CD4-positive, alpha-beta T cell (primary cell): ENCODE data around the gene FAM177B. TPM values are rescaled to one million over a fixed set of nuclear protein-coding genes. Genes with fewer than 3 reads are reported as not detected.

Experiments
- ATAC-seq: fragments of 200-7000 bp; cut with Tn5 transposase; one replicate; pipeline ENCODE4 v1.10.0; 2022; ENCODE audit warnings: mild to moderate bottlenecking; ENCODE audit not compliant: poor library complexity
- CTCF ChIA-PET: fragments of 350-600 bp; sonication (Branson Sonifier 250); formaldehyde crosslinking; loops from one replicate; lab custom pipeline; 2021; ENCODE audit warnings: antibody characterized with exemption, inconsistent platforms; lab: Charles Lee
- POLR2A ChIA-PET: fragments of 350-600 bp; sonication (Branson Sonifier 250); formaldehyde crosslinking; loops from one replicate; lab custom pipeline; 2021; ENCODE audit warnings: antibody characterized with exemption, inconsistent platforms; lab: Charles Lee
- DNase-seq, 14 experiments: peaks; one replicate each; pipeline ENCODE4 v3.0.0-alpha.2; 2013 to 2020; ENCODE audit warnings: mixed read lengths in 2 of 14
- H3K27ac ChIP-seq, 2 donors: one replicate each; pipeline versions ENCODE4 v1.5.1 to v1.7.0; 2013; ENCODE audit warnings: low read length in 2 of 2, low read depth in 1 of 2, mild to moderate bottlenecking in 1 of 2
- H3K27me3 ChIP-seq, 2 experiments: 1 replicate in 1 of 2; 2 replicates in 1 of 2; pipeline versions ENCODE4 v1.6.1 to v1.7.0; 2013; ENCODE audit warnings: low read length in 2 of 2, control low read depth in 1 of 2, mild to moderate bottlenecking in 1 of 2, moderate library complexity in 1 of 2; ENCODE audit not compliant: insufficient read depth in 2 of 2, control insufficient read depth in 1 of 2
- H3K36me3 ChIP-seq: one replicate; pipeline ENCODE4 v1.6.1; 2013; ENCODE audit warnings: low read length, control low read depth; ENCODE audit not compliant: insufficient read depth
- H3K4me1 ChIP-seq: one replicate; pipeline ENCODE4 v1.6.1; 2013; ENCODE audit warnings: low read length, control low read depth; ENCODE audit not compliant: insufficient read depth
- H3K4me3 ChIP-seq: one replicate; pipeline ENCODE4 v1.5.1; 2013; ENCODE audit warnings: mild to moderate bottlenecking, low read length, moderate library complexity
- H3K9me3 ChIP-seq, 2 experiments: 1 replicate in 1 of 2; 2 replicates in 1 of 2; pipeline versions ENCODE4 v1.6.1 to v1.7.0; 2013; ENCODE audit warnings: low read length in 2 of 2, mild to moderate bottlenecking in 2 of 2, control low read depth in 1 of 2, moderate library complexity in 1 of 2; ENCODE audit not compliant: control insufficient read depth in 1 of 2, insufficient read depth in 1 of 2
- H3K27ac Mint-ChIP-seq: one replicate; pipeline ENCODE4 v1.8.0; 2020; ENCODE audit warnings: mixed read lengths
- H3K27me3 Mint-ChIP-seq: one replicate; pipeline ENCODE4 v1.8.0; 2021; ENCODE audit warnings: mixed read lengths
- H3K36me3 Mint-ChIP-seq: one replicate; pipeline ENCODE4 v1.8.0; 2021; ENCODE audit warnings: low read depth, mixed read lengths
- H3K4me1 Mint-ChIP-seq: one replicate; pipeline ENCODE4 v1.8.0; 2021; ENCODE audit warnings: low read depth, mixed read lengths
- H3K4me3 Mint-ChIP-seq: one replicate; pipeline ENCODE4 v1.8.0; 2020; ENCODE audit warnings: mild to moderate bottlenecking, mixed read lengths
- H3K9me3 Mint-ChIP-seq: one replicate; pipeline ENCODE4 v1.8.0; 2020; ENCODE audit warnings: mixed read lengths
- intact Hi-C, 2 experiments: fragments of 100-400 bp; cut with DNase I in 1 of 2; cut with micrococcal nuclease in 1 of 2; formaldehyde crosslinking; loops; one replicate each; pipeline versions ENCODE4 v1.15.1 to v1.9.0; 2023 to 2025; cut with DNase I, micrococcal nuclease
- total RNA-seq, 174 experiments: library from RNA in 2 of 174; stranded (reverse) in 2 of 174; gene quantifications; one replicate each; pipeline ENCODE4 v1.2.3 and lab custom pipeline; 2021 to 2026
- TF ChIP-seq, protein P1 (sequence below): fragments of 200-600 bp; IDR thresholded peaks from one replicate; pipeline ENCODE4 v1.8.0; 2022; ENCODE audit warnings: antibody characterized with exemption, mild to moderate bottlenecking

FAM177B gene
- total RNA-seq, 2 experiments from 2014 or later: not detected

DNA sequence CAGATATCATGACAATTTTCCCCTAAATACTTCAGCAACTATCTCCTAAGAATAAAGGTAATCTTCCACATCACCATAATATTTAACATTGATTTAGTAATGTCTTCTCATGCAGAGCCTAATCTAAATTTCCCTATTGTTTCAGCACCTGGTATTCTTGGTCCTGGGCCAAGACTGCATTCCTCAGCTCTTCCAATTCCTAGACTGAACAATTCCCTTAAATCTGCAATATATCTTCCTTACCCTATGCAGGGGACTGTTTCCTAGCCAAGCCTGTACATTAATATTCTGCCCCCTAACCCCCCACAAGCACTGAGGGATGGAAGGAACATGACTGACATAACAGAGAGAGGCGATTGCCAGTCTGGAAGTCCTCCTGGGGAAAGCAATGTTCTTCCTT, 49.1 kb downstream of the FAM177B start:
- TF ChIP-seq, protein P1, sequence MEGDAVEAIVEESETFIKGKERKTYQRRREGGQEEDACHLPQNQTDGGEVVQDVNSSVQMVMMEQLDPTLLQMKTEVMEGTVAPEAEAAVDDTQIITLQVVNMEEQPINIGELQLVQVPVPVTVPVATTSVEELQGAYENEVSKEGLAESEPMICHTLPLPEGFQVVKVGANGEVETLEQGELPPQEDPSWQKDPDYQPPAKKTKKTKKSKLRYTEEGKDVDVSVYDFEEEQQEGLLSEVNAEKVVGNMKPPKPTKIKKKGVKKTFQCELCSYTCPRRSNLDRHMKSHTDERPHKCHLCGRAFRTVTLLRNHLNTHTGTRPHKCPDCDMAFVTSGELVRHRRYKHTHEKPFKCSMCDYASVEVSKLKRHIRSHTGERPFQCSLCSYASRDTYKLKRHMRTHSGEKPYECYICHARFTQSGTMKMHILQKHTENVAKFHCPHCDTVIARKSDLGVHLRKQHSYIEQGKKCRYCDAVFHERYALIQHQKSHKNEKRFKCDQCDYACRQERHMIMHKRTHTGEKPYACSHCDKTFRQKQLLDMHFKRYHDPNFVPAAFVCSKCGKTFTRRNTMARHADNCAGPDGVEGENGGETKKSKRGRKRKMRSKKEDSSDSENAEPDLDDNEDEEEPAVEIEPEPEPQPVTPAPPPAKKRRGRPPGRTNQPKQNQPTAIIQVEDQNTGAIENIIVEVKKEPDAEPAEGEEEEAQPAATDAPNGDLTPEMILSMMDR: no peak
- H3K9me3 ChIP-seq: no peaks in the 10 kb centered on the region

DNA sequence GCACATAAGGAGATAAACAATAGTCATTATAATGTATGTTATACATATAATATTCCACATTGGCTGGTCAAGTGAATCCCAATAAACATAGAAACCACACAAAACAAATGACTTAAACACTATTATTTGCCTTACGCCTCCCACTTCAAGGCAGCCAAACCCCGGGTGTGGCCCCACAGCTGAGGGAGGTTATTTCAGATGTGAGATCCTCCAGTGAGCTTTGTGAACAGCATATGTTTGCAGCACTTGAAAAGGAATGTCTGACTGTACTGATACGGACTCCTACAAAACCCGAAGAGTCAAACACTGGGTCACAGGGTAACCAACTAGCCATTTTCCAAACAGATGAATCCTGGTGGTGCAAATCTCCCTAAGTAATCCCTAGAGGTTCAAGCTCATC, 50.7 kb downstream of the FAM177B start:
- Histone ChIP-seq H3K27ac (no peak overlapping the region), H3K9me3 (no peaks in the 10 kb centered on the region), H3K27me3 (no peaks in the 10 kb centered on the region), H3K4me1 (no peaks in the 10 kb centered on the region), H3K36me3 (no peaks in the 10 kb centered on the region), H3K4me3 (no peak overlapping the region)
- no peaks in the 10 kb centered on the region for H3K27me3 Mint-ChIP-seq
- intact Hi-C loops: no loop called here
- POLR2A ChIA-PET: interaction anchor here (0.6 kb wide), 1 partner anchor 75 kb away, joined by 3 read pairs; the partner anchor contains the start of genes AIDA and BROX
- H3K36me3 Mint-ChIP-seq: no peaks in the 10 kb centered on the region
- H3K27ac Mint-ChIP-seq: no peak overlapping the region
- no peak overlapping the region for H3K4me3 Mint-ChIP-seq
- DNase-seq: no peak
- H3K9me3 Mint-ChIP-seq: no peaks in the 10 kb centered on the region
- no peaks in the 10 kb centered on the region for H3K4me1 Mint-ChIP-seq
- TF ChIP-seq, protein P1: no peak
- CTCF ChIA-PET: interaction anchor here (0.5 kb wide), 1 partner anchor 8 kb away, joined by 3 read pairs; no protein-coding TSS in a partner anchor
- no peak for ATAC-seq

More for the DNA sequence above, 49.1 kb downstream of the FAM177B start:
- ChIA-PET POLR2A (no interaction called here), CTCF (no interaction called here)
- ATAC-seq (no peak), DNase-seq (no peak)
- intact Hi-C loops: no loop called here
- Histone ChIP-seq H3K27me3 (peaks cover 0 to 4% of the 10 kb centered on the region in 2 experiments), H3K4me3 (no peak overlapping the region), H3K36me3 (no peaks in the 10 kb centered on the region), H3K4me1 (no peaks in the 10 kb centered on the region), H3K27ac (no peak overlapping the region)
- no peaks in the 10 kb centered on the region for H3K4me1 Mint-ChIP-seq
- H3K27ac Mint-ChIP-seq: no peak overlapping the region
- H3K4me3 Mint-ChIP-seq: no peak overlapping the region
- H3K36me3 Mint-ChIP-seq: no peaks in the 10 kb centered on the region
- peaks cover 8% of the 10 kb centered on the region for H3K27me3 Mint-ChIP-seq
- no peaks in the 10 kb centered on the region for H3K9me3 Mint-ChIP-seq

DNA sequence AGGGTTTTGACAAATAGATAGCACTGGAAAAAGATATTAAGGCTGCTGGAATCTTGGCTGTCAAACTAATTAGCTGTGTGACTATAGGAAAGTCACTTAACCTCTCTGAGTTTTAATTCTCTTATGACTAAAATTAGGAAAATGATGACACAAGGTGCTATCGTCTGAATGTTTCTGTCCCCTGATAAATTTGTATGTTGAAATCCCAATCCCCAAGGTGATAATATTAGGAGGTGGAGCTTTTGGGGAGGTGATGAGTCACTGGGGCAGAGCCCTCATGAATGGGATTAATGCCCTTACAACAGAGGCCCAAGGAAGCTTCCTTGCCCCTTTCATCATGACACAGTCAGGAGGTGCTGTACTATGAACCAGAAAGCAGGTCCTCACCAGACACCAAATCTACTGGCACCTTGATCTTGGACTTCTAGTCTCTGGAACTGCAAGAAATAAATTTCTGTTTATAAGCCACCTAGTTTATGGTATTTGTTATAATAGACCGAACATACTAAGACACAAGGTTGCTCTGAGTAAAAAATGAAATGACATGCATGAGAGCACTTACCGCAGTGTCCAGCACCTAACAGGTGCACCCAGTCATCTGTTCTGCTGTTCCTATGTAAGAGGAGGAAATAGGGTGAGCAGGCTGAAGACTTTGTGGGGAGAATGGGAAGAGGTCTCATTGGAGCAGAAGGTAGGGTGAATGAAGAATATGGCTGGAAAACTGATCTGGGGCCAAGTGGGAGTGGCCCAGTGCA, 51.6 kb downstream of the FAM177B start:
- no peaks in the 10 kb centered on the region for H3K36me3 Mint-ChIP-seq
- H3K9me3 Mint-ChIP-seq: no peaks in the 10 kb centered on the region
- ChIA-PET CTCF (interaction anchor here (0.5 to 1.5 kb wide), 2 partner anchors 9 to 335 kb away, joined by 3 to 4 read pairs; no protein-coding TSS in a partner anchor), POLR2A (no interaction called here)
- no peaks in the 10 kb centered on the region for H3K27me3 Mint-ChIP-seq
- H3K9me3 ChIP-seq: no peaks in the 10 kb centered on the region
- no peak overlapping the region for H3K4me3 Mint-ChIP-seq
- H3K4me1 Mint-ChIP-seq: no peaks in the 10 kb centered on the region
- DNase-seq (no peak), ATAC-seq (no peak)
- intact Hi-C loops: no loop called here
- no peak overlapping the region for H3K27ac Mint-ChIP-seq
- H3K4me1 ChIP-seq: no peaks in the 10 kb centered on the region
- TF ChIP-seq, protein P1: no peak
- H3K27ac ChIP-seq: no peak overlapping the region
- H3K36me3 ChIP-seq: no peaks in the 10 kb centered on the region
- H3K4me3 ChIP-seq: no peak overlapping the region
- H3K27me3 ChIP-seq: no peaks in the 10 kb centered on the region
